OCI-LY3 (cell line): ENCODE measurements around the gene ARF4.

Experiments used
- EZH2phosphoT487 ChIP-seq: fragments of 200-600 bp; shearing (Covaris generic); IDR thresholded peaks from 2 replicates; pipeline ENCODE4 v1.6.1; 2018; ENCODE audit warnings: antibody characterized with exemption, mixed run types, low read depth
- TF ChIP-seq, protein P1 (sequence below): fragments of 200-600, 300-600 bp; sonication (generic); IDR thresholded peaks from 2 replicates; pipeline ENCODE4 v1.5.1; 2014; ENCODE audit warnings: antibody characterized with exemption, low read length, low read depth

DNA sequence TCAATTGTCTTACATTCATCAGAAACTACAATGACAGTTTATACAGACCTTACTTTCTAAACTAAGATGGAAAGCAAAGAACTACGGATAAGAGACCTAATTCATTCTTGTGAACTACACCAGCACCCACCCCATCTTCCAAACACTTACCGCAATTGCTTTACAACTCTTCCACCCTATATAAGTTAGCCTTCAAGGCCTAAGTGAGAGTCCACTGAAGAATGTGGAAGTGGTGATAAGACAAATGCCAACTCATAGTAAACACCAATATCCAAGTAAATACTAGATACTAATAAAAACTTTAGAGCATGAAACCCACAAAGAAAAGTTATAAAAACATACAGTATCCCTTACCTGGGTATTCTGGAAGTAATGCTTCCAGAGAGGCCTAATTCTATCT is 13.6 kb downstream of the ARF4 start:
- TF ChIP-seq, protein P1, sequence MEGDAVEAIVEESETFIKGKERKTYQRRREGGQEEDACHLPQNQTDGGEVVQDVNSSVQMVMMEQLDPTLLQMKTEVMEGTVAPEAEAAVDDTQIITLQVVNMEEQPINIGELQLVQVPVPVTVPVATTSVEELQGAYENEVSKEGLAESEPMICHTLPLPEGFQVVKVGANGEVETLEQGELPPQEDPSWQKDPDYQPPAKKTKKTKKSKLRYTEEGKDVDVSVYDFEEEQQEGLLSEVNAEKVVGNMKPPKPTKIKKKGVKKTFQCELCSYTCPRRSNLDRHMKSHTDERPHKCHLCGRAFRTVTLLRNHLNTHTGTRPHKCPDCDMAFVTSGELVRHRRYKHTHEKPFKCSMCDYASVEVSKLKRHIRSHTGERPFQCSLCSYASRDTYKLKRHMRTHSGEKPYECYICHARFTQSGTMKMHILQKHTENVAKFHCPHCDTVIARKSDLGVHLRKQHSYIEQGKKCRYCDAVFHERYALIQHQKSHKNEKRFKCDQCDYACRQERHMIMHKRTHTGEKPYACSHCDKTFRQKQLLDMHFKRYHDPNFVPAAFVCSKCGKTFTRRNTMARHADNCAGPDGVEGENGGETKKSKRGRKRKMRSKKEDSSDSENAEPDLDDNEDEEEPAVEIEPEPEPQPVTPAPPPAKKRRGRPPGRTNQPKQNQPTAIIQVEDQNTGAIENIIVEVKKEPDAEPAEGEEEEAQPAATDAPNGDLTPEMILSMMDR = no peak
- TF ChIP-seq EZH2phosphoT487 = no peak
